HG02970 (cell line): Measurements from ENCODE around the gene CDIP1.

Source experiments
- ATAC-seq: cut with Tn5 transposase; IDR thresholded peaks from one replicate; pipeline ENCODE4 v1.9.1; 2021; ENCODE audit warnings: mild to moderate bottlenecking, moderate library complexity, moderate number of reproducible peaks; ENCODE audit not compliant: unreplicated experiment, low FRiP score

CDIP1 gene

GRCh38 chr16:4496305-4496704, 42.3 kb downstream of the CDIP1 start:
- ATAC-seq = no peak

DNA sequence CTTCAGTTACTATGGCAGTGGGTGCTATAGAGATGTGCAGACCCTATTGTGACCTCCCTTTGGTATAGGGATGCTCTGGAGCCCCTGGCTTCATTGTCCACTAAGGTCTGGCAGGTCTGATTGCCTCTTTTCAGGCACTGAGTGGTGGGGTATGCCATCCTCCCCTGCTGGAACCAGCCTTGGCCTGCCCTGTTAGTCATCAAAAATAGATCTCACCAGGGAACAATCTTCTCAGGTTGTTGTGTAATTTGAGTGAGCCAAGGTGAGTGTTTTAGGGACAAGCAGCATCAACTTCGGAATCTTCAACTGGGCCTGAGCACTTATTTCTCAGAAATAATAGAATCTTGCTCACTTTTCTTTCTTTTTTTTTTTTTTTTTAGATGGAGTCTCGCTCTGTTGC, 42.8 kb downstream of the CDIP1 start:
- no peak for ATAC-seq

GRCh38 chr16:4494746-4495490, 43.7 kb downstream of the CDIP1 start:
- no peak for ATAC-seq

DNA sequence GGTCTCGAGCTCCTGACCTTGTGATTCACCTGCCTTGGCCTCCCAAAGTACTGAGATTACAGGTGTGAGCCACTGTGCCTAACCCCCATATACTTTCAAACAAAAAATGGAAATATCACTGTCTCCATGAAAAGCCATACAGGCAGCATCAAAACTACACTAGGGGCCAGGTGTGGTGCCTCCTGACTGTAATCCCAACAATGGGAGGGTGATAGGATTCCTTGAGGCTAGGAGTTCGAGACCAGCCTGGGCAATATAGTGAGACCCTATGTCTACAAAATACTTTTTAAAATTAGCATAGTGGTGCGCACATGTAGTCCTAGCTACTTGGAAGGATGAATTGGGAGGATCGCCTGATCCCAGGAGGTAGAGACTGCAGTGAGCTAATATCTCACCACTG, 46.7 kb downstream of the CDIP1 start:
- ATAC-seq = no peak

DNA sequence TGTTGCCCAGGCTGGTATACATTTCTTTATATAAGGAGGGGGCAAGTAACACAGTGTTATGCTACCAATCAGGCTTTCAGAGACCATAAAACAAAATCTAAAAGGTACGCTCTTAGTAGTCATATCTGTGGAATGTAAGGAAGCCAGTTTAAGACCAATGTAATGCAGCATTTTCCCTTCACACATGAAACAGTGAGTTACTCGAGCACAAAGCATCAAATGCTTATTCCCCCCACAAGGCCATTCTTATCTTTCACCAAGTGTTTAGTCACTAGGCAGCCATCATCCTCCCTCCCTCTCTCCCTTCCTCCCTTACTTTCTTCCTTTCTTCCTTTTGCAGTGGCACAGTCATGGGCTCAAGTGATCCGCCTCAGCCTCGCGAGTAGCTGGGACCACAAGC, 49.5 kb downstream of the CDIP1 start:
- no peak for ATAC-seq

DNA sequence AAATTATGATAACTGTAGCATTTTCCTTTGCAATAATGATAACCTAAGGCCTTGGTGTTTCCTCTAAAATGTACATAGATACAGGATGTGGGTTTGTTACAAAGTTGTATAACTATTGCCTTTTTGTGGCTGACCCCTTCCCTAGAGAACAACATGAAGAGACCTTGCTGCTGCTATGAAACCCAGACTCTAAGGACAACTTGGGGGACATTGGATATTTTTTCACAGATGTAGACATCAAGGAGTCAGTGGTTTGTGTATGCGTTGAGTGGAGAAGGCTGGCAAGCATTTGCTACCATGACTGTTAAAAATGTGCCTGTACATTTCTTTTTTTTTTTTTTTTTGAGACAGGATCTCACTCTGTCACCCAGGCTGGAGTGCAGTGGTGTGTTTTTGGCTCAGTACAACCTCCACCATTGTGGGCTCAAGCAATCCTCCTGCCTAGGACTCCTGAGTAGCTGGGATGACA, 50.0 kb downstream of the CDIP1 start:
- no peak for ATAC-seq

GRCh38 chr16:4487955-4488498, 50.5 kb downstream of the CDIP1 start:
- ATAC-seq = no peak

DNA sequence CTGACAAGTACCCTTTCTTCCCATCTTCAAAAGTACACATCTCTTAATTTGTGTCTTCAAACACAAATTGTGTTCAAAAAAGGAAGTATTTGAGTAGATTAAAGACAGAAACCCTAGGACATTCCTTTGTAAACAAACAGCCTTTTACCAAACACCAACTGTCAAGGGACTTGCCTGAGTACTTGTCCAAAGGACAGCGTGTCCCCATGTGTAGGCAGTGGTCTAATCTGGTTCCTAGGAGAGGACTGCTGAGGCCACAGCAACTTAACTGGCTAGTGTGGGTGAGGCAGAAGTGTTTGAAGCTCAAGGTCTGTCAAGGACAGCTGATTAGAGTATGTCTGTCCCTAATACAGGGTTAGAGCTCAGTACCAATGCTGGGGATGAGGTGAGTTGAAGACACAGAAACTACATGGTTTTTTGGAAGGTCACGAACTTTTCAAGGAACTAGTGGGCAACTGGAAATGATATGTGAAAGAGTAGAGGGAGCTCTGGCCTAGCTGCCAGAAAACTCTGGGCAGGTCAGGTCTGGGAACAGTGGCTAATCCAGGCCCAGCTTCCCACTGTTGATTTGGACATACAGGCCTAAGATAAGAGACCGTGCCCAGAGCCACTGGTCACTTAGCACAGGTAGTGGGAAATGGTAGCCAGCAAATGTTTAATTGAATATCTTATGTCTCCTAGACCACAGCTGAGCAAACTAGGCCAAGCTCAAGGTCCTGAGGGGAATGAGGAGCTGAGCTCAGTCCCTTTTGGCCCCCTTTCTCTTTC, 52.3 kb downstream of the CDIP1 start:
- no peak for ATAC-seq

DNA sequence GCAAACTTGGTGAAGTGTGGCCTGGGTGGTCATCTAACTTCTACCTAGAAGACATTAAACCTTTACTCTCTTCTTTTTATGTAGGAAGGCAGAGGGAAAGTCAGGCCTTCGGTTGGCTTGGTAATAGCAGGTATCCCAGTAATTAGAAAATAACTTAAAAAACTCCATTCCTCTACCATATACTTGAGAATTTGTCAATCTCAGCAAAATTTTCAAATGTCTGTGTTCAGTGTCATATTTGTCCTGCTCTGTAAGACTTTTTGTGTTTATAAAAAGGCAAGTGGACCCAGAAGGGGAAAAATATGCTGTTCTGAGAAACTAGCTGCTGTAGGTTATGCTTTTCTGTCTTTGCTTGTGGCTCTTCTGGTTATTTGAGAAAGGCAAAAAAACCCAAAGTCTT, 56.6 kb downstream of the CDIP1 start:
- no peak for ATAC-seq

DNA sequence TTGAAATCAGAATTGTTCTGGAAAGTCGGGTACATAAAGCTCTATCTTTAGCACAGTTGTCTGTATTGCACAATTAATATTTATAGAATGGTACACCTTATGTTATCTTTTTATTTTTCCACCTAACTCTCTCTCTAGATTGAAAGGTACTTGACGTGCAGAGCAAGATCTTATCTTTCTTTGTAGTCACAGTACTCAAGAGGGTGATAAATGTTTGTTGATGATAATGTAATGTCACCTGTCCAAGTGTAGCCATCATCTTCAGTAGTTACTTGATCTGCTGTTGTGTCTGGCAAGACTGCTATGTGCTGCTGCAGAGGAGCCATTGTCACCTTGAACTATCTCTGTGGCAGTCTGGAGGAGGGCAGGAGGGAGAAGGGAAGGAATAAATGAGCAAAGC, 57.0 kb downstream of the CDIP1 start:
- no peak for ATAC-seq

GRCh38 chr16:4477966-4478365, 60.6 kb downstream of the CDIP1 start:
- ATAC-seq = no peak

DNA sequence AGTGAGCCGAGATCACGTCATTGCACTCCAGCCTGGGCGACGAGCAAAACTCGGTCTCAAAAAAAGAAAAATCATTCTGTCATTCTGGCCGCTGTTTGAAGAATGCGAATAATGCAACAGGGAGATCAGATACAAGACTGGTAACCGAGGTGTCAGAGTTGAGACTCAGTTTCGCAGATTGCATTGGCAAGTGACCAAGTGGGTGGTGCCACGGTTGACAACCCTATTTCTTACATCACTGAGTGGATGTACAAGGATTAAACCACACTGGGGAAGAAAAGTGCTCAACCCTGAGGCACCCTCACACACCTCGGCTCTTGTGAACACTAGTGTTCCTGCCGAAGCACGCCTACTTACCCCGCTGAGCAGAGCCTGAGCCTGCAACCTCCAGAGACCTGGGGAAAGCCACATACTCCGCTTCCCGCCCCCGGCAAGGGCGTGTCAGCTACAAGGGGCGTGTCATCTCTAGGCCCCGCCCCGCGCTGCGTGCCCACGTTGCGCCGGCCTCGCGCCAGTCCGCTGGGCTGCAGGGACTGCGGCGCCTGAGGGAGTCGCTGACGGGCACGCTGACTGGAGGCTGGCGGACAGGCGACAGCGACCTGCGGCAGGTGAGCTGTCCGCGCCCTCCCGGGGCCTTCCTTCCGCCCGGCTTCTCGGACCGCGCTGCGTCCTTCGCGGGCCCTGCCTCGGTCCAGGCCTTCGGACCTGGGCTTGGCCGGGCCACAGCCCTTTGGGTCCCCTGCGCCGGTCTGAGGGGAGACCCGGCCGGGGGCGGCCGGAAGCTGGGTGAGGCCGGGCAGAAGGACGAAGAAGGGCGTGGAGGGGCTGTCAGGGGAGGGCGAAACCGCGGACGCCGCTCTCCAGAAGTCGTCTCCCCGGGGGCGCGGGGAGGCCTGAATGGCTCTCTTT, 62.4 kb downstream of the CDIP1 start, which contains the start of gene HMOX2:
TSS of gene HMOX2 (plus strand) at position 519 of the 909 bp plus-strand sequence. CDS start 29,127 bp downstream, outside the sequence.
- peak; percentile 87 for ATAC-seq

DNA sequence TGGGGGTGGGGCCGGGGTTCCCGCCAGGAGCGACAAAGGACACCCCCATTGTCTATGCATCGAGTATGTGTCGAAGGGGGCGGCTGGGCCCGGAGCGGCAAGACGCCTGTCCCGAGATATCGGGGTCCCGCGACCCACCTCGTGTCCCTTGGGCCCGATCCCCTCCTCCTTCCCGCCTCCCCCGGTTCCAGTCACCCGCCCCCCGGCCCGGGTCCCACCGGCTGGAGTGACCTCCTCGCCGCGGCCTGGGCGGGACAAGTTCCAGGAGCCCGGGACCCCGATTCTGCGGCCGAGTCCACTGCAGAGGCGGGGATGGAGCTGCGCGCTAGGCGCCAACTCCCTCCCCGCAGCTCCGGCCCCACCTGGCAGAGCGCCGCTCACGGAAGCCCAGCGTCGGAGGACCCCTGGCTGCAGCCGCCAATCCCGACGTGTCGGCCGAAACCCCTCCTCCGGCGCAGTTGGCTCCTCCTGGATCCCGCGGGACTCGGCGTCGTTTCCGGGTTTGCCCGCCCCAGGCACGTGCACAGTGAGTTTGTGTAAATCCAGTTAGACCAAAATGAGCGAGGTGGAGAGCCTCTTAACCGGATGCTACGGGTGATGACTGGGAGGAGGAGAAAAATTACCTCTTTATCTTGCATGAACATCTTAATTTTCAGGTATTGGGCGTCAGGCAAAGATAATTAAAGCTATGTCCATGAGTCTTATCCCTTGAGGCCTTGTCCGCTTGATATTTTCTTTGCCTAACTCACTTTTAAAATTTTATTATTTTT, 64.2 kb downstream of the CDIP1 start, which contains the start of gene NMRAL1:
TSS of gene NMRAL1 (minus strand) at position 434 of the 770 bp plus-strand sequence. CDS start 493 bp downstream, outside the sequence.
- no peak for ATAC-seq

GRCh38 chr16:4472880-4473279, 65.7 kb downstream of the CDIP1 start:
- no peak for ATAC-seq

DNA sequence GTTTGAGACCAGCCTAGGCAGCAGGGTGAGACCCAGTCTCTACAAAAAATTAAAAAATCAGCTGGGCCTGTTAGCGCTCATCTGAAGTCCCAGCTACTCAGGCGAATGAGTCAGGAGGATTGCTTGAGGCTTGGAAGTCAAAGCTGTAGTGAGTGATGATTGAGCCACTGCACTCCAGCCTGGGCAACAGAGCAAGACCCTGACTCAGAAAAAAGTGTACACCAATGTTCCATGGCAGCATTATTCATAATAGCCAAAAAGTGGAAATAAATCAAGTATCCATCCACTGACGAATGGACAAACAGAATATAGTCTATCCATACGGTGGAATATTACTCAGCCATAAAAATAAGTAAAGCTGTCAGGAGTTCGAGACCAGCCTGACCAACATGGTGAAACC, 66.7 kb downstream of the CDIP1 start:
- no peak for ATAC-seq

GRCh38 chr16:4468972-4469371, 69.6 kb downstream of the CDIP1 start:
- ATAC-seq = no peak

GRCh38 chr16:4467916-4468315, 70.7 kb downstream of the CDIP1 start:
- no peak for ATAC-seq

- ATAC-seq = no peak
Measured at GRCh38 chr16:4465977-4466779, 72.4 kb downstream of the CDIP1 start.
